GM23338 (cell line): Measurements from ENCODE around the gene TRAPPC2B. TPM values are rescaled to one million over a fixed set of nuclear protein-coding genes. Genes with fewer than 3 reads are reported as not detected.

Experiments
- ATAC-seq: fragments of 200-7000 bp; cut with Tn5 transposase; 3 replicates; pipeline ENCODE4 v1.9.1; 2020
- DNase-seq: peaks from one replicate; pipeline ENCODE4 v3.0.0-alpha.2; 2015; ENCODE audit warnings: low spot score
- H2AFZ ChIP-seq: fragments of 200-600 bp; sonication (generic); 2 replicates; pipeline ENCODE4 v1.8.0; 2016; ENCODE audit warnings: antibody characterized with exemption, mild to moderate bottlenecking, moderate library complexity
- H3F3A ChIP-seq: fragments of 200-600 bp; sonication (generic); replicated peaks from 2 replicates; pipeline ENCODE4 v1.8.0; 2017; ENCODE audit warnings: antibody characterized with exemption, mixed run types, low read depth
- H3K27ac ChIP-seq: fragments of 200-600 bp; sonication (generic); 2 replicates; pipeline ENCODE4 v1.6.1; 2016; ENCODE audit warnings: low read depth
- H3K27me3 ChIP-seq: fragments of 200-600 bp; sonication (generic); 2 replicates; pipeline ENCODE4 v1.8.0; 2016; ENCODE audit warnings: mild to moderate bottlenecking, mixed run types, moderate library complexity; ENCODE audit not compliant: insufficient read depth
- H3K36me3 ChIP-seq: fragments of 200-600 bp; sonication (generic); 2 replicates; pipeline ENCODE4 v1.8.0; 2016; ENCODE audit warnings: mild to moderate bottlenecking; ENCODE audit not compliant: insufficient read depth
- H3K4me1 ChIP-seq: fragments of 200-600 bp; sonication (generic); 2 replicates; pipeline ENCODE4 v1.8.0; 2016; ENCODE audit warnings: mild to moderate bottlenecking, moderate library complexity; ENCODE audit not compliant: insufficient read depth
- H3K4me2 ChIP-seq: fragments of 200-600 bp; sonication (generic); 2 replicates; pipeline ENCODE4 v1.7.1; 2017; ENCODE audit warnings: mixed run types
- H3K4me3 ChIP-seq: fragments of 200-600 bp; sonication (generic); 2 replicates; pipeline ENCODE4 v1.6.1; 2016; ENCODE audit warnings: mixed run types
- H3K79me2 ChIP-seq: fragments of 200-600 bp; sonication (generic); replicated peaks from 2 replicates; pipeline ENCODE4 v1.8.0; 2017; ENCODE audit warnings: mild to moderate bottlenecking; ENCODE audit not compliant: insufficient read depth
- H3K9me2 ChIP-seq: fragments of 200-600 bp; sonication (generic); 2 replicates; pipeline ENCODE4 v1.8.0; 2017; ENCODE audit not compliant: insufficient read depth
- H4K20me1 ChIP-seq: fragments of 200-600 bp; sonication (generic); replicated peaks from 2 replicates; pipeline ENCODE4 v1.8.0; 2017; ENCODE audit warnings: mild to moderate bottlenecking; ENCODE audit not compliant: insufficient read depth
- H3K27ac Mint-ChIP-seq: 2 replicates; pipeline ENCODE4 v1.8.0; 2020; ENCODE audit warnings: inconsistent platforms, mild to moderate bottlenecking, moderate library complexity, mixed read lengths
- H3K27me3 Mint-ChIP-seq: 3 replicates; pipeline ENCODE4 v1.8.0; 2022; ENCODE audit warnings: low read depth, mild to moderate bottlenecking, moderate library complexity, mixed read lengths, inconsistent platforms; ENCODE audit not compliant: insufficient read depth, poor library complexity
- H3K36me3 Mint-ChIP-seq: 3 replicates; pipeline ENCODE4 v1.8.0; 2021; ENCODE audit warnings: low read depth, mild to moderate bottlenecking, inconsistent platforms, moderate library complexity, mixed read lengths
- H3K4me1 Mint-ChIP-seq: 3 replicates; pipeline ENCODE4 v1.8.0; 2020; ENCODE audit warnings: mild to moderate bottlenecking, inconsistent platforms, mixed read lengths
- H3K4me3 Mint-ChIP-seq: 3 replicates; pipeline ENCODE4 v1.8.0; 2021; ENCODE audit warnings: moderate library complexity, mild to moderate bottlenecking, inconsistent platforms, mixed read lengths
- H3K9me3 Mint-ChIP-seq: 3 replicates; pipeline ENCODE4 v1.8.0; 2020; ENCODE audit warnings: moderate library complexity, mild to moderate bottlenecking, inconsistent platforms, mixed read lengths
- CREB1 ChIP-seq: fragments of 250-450 bp; sonication (Bioruptor Pico); IDR thresholded peaks from 2 replicates; pipeline ENCODE4 v1.5.0; 2020; ENCODE audit warnings: low read depth, mild to moderate bottlenecking, moderate library complexity
- EZH2 ChIP-seq: fragments of 200-600 bp; sonication (generic); IDR thresholded peaks from one replicate; pipeline ENCODE4 v1.8.0; 2017; ENCODE audit warnings: antibody characterized with exemption, mild to moderate bottlenecking, low read depth; ENCODE audit not compliant: unreplicated experiment
- EZH2phosphoT487 ChIP-seq: fragments of 200-600 bp; sonication (generic); IDR thresholded peaks from one replicate; pipeline ENCODE4 v1.8.1; 2018; ENCODE audit warnings: antibody characterized with exemption; ENCODE audit not compliant: unreplicated experiment
- NANOG ChIP-seq: IDR thresholded peaks from 2 replicates; pipeline ENCODE4 v1.6.1; 2016; ENCODE audit warnings: antibody characterized with exemption, borderline replicate concordance
- POLR2AphosphoS5 ChIP-seq: IDR thresholded peaks from 2 replicates; pipeline ENCODE4 v1.6.1; 2016; ENCODE audit warnings: antibody characterized with exemption, low read depth
- STAT1 ChIP-seq: IDR thresholded peaks from one replicate; pipeline ENCODE4 v1.6.1; 2016; ENCODE audit warnings: antibody characterized with exemption; ENCODE audit not compliant: unreplicated experiment
- ZNF114 ChIP-seq: fragments of 250-450 bp; sonication (Bioruptor Pico); IDR thresholded peaks from 2 replicates; pipeline ENCODE4 v1.5.0; 2020; ENCODE audit warnings: mild to moderate bottlenecking, moderate library complexity
- polyA plus RNA-seq: library from polyadenylated mRNA; unstranded; fragments of >200 nt; fragmentation: Nextera tagmentation; extraction: Ambion mirVana; gene quantifications from 2 replicates; pipeline ENCODE4 v1.2.1, GENCODE V29; 2016
- total RNA-seq: library from RNA; depleted of rRNA; stranded (reverse); fragments of >200 nt; shearing (Covaris generic); gene quantifications from 2 replicates; pipeline ENCODE4 v1.2.3, GENCODE V29; 2014
- TF ChIP-seq, protein P1 (sequence below): fragments of 250-450 bp; sonication (Bioruptor Pico); IDR thresholded peaks from 2 replicates; pipeline ENCODE4 v1.5.0; 2020; ENCODE audit warnings: mild to moderate bottlenecking, moderate library complexity
- TF ChIP-seq, protein P2 (sequence below), 2 experiments: fragments of 200-600 bp in 1 of 2; sonication (generic) in 1 of 2; conservative IDR thresholded peaks; 2 replicates each; pipeline versions ENCODE4 v1.5.1 to v1.6.1; 2016 to 2017; ENCODE audit warnings: antibody characterized with exemption in 2 of 2, low read depth in 2 of 2, mild to moderate bottlenecking in 2 of 2, moderate library complexity in 1 of 2
- TF ChIP-seq, protein P3 (sequence below): IDR thresholded peaks from 2 replicates; pipeline ENCODE4 v1.6.1; 2016; ENCODE audit warnings: antibody characterized with exemption

Gene TRAPPC2B
- total and polyA plus RNA-seq, 2 experiments from 2014 or later: 17.1 to 55.2 TPM

DNA sequence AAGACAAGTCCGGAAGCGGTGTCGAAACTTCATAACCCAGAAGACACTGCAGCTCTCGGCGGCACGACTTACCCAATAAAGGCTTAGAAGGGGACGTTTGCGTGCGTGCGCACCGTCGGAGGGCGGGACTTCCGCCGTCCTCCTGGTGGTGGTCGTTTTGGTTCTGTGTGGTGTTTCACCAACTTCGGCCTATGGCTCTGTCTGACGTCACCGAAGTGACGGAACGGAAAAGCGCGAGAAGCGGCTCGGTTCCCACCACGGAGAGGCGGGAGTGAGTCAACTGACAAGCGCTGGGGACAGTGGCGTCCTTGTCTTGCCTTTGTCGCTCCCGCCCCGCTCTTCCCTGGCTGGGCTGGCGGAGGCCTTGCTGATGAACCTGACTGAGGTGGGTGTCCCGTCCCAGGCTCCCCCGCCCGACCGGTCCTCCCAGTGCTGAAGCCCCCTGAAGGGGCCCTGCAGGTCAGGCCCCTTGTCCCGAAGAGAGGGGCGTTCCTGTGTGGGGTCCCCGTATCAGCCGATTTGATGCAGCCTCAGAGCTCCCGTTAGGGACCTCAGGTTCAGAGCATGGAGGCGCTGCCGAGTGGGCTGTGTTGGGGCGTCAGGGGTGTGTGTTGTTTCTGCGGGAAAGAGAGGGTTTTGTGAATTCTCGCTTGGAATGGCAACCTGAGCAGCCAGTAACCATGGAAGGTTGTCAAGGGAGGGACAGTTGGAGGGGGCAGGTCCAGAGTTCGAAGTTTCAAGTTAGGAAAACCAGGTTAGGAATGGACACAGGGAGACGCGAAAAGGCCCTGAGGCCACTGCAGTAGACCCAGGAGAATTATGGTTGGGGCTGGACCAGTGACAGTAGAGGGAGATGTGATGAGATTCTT, 26.6 kb downstream of the TRAPPC2B start, which contains the start of gene ZNF548:
Gene ZNF548, plus strand, starts transcription at position 125 of the 869 bp plus-strand sequence. Its CDS starts 246 bp downstream, at position 371.
- Histone ChIP-seq H2AFZ (peak within 1 kb of the TSS; percentile 92), H3K4me1 (0 out of 2 replicates have a peak, but pooled peaks cover 3% of the 10 kb centered on the region), H3F3A (no peaks in the 10 kb centered on the region), H3K36me3 (no peaks in the 10 kb centered on the region), H3K4me2 (peak within 1 kb of the TSS; percentile 92), H3K4me3 (peak within 1 kb of the TSS; percentile 61), H4K20me1 (no peaks in the 10 kb centered on the region; the same call in 1 of the 2 replicates), H3K27me3 (peaks cover 5% of the 10 kb centered on the region; the same call in 1 of the 2 replicates), H3K9me2 (no peaks in the 10 kb centered on the region), H3K27ac (peak within 1 kb of the TSS; percentile 73), H3K79me2 (peaks cover 29% of the 10 kb centered on the region)
- ATAC-seq: peak; percentile 99
- Mint-ChIP-seq H3K9me3 (no peaks in the 10 kb centered on the region), H3K27ac (peak within 1 kb of the TSS; percentile 92), H3K4me1 (peaks cover 13% of the 10 kb centered on the region), H3K36me3 (no peaks in the 10 kb centered on the region), H3K27me3 (peaks cover 2% of the 10 kb centered on the region), H3K4me3 (peak within 1 kb of the TSS; percentile 94)
- peak; percentile 99 for DNase-seq
- peak; percentile 69 for TF ChIP-seq POLR2AphosphoS5
- no peak for TF ChIP-seq STAT1
- TF ChIP-seq CREB1 (CRISPR knock-in tag): peak; percentile 98
- TF ChIP-seq EZH2: no peak
- TF ChIP-seq, protein P1, sequence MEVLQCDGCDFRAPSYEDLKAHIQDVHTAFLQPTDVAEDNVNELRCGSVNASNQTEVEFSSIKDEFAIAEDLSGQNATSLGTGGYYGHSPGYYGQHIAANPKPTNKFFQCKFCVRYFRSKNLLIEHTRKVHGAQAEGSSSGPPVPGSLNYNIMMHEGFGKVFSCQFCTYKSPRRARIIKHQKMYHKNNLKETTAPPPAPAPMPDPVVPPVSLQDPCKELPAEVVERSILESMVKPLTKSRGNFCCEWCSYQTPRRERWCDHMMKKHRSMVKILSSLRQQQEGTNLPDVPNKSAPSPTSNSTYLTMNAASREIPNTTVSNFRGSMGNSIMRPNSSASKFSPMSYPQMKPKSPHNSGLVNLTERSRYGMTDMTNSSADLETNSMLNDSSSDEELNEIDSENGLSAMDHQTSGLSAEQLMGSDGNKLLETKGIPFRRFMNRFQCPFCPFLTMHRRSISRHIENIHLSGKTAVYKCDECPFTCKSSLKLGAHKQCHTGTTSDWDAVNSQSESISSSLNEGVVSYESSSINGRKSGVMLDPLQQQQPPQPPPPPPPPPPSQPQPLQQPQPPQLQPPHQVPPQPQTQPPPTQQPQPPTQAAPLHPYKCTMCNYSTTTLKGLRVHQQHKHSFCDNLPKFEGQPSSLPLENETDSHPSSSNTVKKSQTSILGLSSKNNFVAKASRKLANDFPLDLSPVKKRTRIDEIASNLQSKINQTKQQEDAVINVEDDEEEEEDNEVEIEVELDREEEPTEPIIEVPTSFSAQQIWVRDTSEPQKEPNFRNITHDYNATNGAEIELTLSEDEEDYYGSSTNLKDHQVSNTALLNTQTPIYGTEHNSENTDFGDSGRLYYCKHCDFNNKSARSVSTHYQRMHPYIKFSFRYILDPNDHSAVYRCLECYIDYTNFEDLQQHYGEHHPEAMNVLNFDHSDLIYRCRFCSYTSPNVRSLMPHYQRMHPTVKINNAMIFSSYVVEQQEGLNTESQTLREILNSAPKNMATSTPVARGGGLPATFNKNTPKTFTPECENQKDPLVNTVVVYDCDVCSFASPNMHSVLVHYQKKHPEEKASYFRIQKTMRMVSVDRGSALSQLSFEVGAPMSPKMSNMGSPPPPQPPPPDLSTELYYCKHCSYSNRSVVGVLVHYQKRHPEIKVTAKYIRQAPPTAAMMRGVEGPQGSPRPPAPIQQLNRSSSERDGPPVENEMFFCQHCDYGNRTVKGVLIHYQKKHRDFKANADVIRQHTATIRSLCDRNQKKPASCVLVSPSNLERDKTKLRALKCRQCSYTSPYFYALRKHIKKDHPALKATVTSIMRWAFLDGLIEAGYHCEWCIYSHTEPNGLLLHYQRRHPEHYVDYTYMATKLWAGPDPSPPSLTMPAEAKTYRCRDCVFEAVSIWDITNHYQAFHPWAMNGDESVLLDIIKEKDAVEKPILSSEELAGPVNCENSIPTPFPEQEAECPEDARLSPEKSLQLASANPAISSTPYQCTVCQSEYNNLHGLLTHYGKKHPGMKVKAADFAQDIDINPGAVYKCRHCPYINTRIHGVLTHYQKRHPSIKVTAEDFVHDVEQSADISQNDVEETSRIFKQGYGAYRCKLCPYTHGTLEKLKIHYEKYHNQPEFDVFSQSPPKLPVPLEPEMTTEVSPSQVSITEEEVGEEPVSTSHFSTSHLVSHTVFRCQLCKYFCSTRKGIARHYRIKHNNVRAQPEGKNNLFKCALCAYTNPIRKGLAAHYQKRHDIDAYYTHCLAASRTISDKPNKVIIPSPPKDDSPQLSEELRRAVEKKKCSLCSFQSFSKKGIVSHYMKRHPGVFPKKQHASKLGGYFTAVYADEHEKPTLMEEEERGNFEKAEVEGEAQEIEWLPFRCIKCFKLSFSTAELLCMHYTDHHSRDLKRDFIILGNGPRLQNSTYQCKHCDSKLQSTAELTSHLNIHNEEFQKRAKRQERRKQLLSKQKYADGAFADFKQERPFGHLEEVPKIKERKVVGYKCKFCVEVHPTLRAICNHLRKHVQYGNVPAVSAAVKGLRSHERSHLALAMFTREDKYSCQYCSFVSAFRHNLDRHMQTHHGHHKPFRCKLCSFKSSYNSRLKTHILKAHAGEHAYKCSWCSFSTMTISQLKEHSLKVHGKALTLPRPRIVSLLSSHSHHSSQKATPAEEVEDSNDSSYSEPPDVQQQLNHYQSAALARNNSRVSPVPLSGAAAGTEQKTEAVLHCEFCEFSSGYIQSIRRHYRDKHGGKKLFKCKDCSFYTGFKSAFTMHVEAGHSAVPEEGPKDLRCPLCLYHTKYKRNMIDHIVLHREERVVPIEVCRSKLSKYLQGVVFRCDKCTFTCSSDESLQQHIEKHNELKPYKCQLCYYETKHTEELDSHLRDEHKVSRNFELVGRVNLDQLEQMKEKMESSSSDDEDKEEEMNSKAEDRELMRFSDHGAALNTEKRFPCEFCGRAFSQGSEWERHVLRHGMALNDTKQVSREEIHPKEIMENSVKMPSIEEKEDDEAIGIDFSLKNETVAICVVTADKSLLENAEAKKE (CRISPR knock-in tag): no peak
- no peak for TF ChIP-seq ZNF114 (CRISPR knock-in tag)
- no peak for TF ChIP-seq NANOG
- TF ChIP-seq, protein P2, sequence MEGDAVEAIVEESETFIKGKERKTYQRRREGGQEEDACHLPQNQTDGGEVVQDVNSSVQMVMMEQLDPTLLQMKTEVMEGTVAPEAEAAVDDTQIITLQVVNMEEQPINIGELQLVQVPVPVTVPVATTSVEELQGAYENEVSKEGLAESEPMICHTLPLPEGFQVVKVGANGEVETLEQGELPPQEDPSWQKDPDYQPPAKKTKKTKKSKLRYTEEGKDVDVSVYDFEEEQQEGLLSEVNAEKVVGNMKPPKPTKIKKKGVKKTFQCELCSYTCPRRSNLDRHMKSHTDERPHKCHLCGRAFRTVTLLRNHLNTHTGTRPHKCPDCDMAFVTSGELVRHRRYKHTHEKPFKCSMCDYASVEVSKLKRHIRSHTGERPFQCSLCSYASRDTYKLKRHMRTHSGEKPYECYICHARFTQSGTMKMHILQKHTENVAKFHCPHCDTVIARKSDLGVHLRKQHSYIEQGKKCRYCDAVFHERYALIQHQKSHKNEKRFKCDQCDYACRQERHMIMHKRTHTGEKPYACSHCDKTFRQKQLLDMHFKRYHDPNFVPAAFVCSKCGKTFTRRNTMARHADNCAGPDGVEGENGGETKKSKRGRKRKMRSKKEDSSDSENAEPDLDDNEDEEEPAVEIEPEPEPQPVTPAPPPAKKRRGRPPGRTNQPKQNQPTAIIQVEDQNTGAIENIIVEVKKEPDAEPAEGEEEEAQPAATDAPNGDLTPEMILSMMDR (conservative IDR thresholded peaks at IDR 0.05; ENCODE audit: low read depth in 2 of 2): peak in 1 of 2 experiments; percentile 33; a peak in 2 of 4 replicates
- TF ChIP-seq, protein P3, sequence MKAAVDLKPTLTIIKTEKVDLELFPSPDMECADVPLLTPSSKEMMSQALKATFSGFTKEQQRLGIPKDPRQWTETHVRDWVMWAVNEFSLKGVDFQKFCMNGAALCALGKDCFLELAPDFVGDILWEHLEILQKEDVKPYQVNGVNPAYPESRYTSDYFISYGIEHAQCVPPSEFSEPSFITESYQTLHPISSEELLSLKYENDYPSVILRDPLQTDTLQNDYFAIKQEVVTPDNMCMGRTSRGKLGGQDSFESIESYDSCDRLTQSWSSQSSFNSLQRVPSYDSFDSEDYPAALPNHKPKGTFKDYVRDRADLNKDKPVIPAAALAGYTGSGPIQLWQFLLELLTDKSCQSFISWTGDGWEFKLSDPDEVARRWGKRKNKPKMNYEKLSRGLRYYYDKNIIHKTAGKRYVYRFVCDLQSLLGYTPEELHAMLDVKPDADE: peak; percentile 97
- TF ChIP-seq EZH2phosphoT487: no peak
